ENCODE measurements around the gene RNF223.
A peak's percentile ranks its signal among the peaks of the same experiment; 100 is the strongest.
"Not testable (repeated sequence)": the region's sequence is repeated elsewhere in the genome, so short reads cannot be mapped to it uniquely, and the experiment has no call there.

Gene RNF223

GRCh38 chr1:1041873-1042272 is 32.2 kb downstream of the RNF223 start:
- no peak for DNase-seq

GRCh38 chr1:1041092-1041523 is 33.0 kb downstream of the RNF223 start:
- DNase-seq, result no peak

GRCh38 chr1:1040004-1040991 is 33.8 kb downstream of the RNF223 start:
- peak; percentile 72 for DNase-seq

- DNase-seq, result no peak
Observed at GRCh38 chr1:1039145-1039910, 34.8 kb downstream of the RNF223 start.

- no peak for DNase-seq
Observed at GRCh38 chr1:1038694-1039093, 35.4 kb downstream of the RNF223 start.

GRCh38 chr1:1037366-1038327 is 36.5 kb downstream of the RNF223 start:
- no peak for DNase-seq

GRCh38 chr1:1035291-1035943 is 38.7 kb downstream of the RNF223 start:
- no peak for DNase-seq

- DNase-seq, result no peak
Observed at GRCh38 chr1:1034439-1034781, 39.7 kb downstream of the RNF223 start.

- DNase-seq, result peak; percentile 23
Observed at GRCh38 chr1:1033731-1034438, 40.2 kb downstream of the RNF223 start.

- peak; percentile 90 for DNase-seq
Observed at GRCh38 chr1:1033009-1033587, 41.0 kb downstream of the RNF223 start.

GRCh38 chr1:1032424-1032823 is 41.7 kb downstream of the RNF223 start:
- DNase-seq, result no peak

GRCh38 chr1:1031659-1032235 is 42.4 kb downstream of the RNF223 start:
- DNase-seq, result no peak

GRCh38 chr1:1030867-1031658 is 43.0 kb downstream of the RNF223 start:
- DNase-seq, result not testable (repeated sequence)

- DNase-seq, result no peak
Observed at GRCh38 chr1:1027791-1028190, 46.3 kb downstream of the RNF223 start.

- no peak for DNase-seq
Observed at GRCh38 chr1:1026599-1027413, 47.3 kb downstream of the RNF223 start.

- DNase-seq, result no peak
Observed at GRCh38 chr1:1025730-1026129, 48.4 kb downstream of the RNF223 start.

GRCh38 chr1:1024771-1025699 is 49.1 kb downstream of the RNF223 start:
- DNase-seq, result no peak

Measured in stimulated activated CD4-positive, alpha-beta T cell treated with anti-CD3 and anti-CD28 coated beads, Interleukin-4, amount 100 ng/mL, for 1 hour (primary cell).